NCI-H187 treated with DMSO at 0.1 percent for 48 hours (cell line): ENCODE results near the gene NEUROG1.

Experiments used
- DNase-seq: peaks from one replicate; lab custom pipeline; 2025; lab: John Stamatoyannopoulos, UW

NEUROG1 gene

DNA sequence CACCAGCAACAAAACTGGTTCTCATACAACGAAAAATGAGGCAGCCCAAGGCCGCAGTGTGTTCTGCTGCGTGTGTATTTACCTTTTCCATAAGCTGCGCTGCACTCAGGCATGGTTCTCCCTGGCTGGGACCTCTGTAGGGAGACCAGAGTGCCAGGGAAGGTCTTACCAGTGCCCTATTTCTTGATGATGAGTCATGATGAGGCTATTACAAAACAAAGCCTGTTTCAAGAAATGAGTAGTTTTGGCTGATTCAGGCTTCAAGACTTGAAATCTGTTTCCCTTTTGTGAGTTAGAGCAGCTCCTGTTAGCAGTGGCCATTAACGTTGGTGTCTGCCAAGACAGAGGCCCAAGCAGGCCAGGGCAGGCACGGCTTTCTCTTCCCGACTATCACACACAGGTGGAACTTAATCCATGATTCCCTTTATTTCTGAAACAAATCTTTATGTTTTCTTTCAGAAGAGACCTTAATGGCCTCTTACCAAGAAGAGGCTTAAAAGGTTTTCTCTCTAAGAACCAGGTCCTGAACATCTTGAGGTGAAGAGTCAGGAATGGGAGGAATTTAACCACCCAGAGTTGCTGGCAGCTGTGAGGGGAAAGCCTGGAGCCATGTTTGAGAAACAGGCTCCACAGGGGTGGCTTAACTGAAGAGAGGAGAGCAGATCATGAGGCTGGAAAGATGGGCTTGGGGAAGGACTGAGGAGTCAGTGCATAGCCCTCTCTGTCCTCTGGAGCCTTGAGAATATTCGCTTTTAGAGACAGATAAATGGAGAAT, 42.2 kb downstream of the NEUROG1 start:
- DNase-seq = no peak

DNA sequence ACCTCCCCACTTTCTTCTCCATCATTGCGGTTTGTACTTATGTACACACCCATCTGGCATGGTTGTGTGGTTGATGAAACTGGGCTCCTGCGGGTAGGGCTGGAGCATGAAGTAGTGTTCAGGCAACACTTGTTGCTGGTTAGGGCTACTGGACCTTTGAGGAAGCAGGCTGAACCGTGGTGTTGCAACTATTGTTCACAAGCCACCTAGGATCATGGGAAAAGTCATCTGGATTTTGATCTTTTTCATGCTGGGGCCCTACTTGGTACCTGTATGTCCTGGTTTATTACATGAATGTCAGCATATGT, 43.5 kb downstream of the NEUROG1 start:
- DNase-seq = no peak

DNA sequence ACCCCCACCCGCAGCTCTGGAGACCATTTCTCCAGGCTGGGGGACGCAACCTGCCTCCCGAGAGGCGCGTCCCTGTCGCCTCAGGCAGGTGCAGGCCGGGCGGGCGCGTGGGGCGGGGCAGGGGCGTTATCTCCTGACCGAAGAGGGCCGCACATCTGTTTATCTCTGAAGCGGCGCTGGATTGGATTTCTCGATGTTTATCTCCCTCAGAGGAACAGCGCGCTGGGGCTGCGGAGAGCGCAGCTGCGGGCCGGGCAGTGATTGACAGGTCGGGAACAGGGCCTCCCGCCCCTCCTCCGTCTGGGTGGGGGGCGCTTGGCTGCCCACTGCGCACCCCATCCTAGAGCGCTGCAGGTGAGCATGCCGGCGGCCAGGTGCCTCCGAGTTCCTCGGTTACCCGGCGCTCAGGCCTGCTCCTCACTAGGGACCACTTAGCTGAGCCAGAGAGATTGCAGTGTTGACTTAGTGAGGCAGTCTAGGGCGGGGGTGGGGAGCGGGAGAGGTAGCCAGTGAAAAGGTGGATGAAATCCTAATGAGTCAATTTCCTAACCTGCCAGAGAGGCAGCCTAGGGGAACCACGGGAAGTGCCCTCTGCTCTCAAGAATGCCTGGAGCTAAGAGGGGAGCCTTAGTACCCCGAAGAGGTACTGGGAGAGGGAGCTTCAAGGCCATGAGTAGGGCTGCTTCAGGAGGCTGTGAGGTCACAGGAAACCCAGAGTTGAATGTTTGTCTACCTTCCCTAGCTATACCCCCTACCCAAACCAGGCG, 44.0 kb downstream of the NEUROG1 start:
- peak; percentile 78 for DNase-seq

DNA sequence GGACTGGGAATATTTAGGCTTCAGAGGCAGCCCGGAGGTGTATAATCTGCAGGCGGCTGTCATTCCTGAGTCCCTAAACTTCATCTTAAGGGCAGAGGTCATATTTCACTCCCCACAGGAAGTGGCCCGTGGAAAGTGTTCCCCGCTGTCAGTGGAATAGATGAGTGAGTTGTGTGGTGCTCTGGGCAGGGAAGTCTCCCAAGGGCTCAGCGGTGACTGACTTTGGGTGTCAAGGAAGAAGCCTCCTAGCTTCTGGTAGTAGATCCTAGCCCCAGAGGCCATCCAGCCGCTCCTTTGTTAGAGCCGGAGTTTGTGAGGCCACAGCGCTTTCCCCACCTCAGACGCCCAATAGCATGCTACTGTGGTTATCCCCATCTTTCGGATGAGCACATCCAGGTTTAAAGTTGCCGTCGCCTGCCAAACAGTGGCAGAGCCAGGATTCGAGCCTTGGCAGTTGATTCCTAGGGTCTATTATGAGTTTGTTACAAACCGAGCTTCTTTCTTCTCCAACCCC, 44.7 kb downstream of the NEUROG1 start:
- DNase-seq = no peak

DNA sequence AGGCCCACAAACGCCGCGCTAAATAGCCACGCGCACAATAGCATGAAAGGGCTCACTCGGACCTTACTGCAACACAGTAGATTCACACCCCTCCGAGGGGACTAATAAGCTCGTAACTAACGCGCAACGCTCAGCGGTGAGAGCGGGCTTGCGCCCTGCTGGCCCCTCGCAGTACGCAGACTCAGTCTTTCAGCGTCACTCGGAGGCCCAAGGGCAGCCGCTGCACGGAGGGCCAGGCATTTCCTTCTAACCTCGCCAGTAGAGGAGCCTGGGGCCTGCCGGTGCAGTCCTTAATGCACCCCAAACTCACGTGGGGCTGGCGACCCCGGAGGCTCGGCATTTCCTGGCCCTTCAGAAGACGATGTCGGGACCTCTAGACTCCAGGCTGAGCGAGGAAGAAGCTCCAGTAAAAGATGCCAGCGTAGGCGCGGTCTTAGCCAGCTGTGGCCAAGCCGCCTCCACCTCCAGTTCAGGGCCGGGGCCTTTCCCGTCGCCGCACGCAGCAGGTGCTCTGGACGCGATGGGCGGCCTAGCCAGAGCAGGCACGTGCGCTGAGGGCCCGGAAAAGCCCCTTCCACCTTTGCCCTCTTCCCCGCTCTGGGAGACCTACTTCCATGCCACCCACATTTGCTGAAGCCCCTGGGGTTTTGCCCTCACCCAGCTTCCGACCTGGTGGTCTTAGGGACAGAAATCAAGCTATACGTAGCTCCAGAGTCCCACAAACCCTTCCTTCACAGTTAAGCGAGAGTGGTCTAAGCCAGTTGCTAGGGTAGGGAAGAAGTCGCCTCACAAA, 45.3 kb downstream of the NEUROG1 start:
- no peak for DNase-seq

DNA sequence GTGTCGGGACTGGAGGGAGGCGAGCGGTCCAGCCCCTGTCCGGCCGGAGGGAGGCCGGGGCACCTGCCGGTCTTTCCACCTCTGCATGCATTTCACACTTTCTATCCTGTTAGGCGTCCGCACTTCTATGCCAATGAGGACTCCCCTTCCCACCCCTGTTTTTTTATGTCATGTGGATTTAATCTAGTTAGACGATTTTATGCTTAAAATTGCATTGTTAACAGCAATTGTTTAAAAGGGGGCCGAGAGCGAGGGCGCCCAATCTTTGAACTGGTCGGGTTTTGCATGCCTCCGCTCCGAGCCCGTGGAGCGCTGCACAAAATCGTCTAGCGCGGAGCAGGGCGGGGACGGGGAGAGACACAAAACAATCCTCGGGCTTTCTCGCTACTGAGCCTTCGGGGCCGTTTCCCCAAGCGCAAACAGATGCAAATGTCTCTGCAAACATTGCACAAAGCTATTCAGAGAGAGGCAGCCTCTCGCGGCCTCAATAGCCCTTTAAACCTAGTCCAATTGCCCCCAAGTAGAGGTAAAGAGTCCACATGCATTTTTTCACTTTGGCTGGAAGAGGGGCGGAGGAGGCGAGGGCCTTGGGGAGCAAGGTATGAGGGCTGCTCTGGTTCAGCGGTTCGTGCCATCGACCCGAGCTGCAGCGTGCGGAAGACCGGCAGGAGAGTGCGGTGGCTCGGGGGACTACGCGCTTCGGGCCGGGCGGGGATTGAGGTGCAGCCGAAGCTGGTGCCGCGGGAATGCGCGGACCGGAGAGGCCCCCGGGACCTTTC, 46.1 kb downstream of the NEUROG1 start:
- DNase-seq = no peak

DNA sequence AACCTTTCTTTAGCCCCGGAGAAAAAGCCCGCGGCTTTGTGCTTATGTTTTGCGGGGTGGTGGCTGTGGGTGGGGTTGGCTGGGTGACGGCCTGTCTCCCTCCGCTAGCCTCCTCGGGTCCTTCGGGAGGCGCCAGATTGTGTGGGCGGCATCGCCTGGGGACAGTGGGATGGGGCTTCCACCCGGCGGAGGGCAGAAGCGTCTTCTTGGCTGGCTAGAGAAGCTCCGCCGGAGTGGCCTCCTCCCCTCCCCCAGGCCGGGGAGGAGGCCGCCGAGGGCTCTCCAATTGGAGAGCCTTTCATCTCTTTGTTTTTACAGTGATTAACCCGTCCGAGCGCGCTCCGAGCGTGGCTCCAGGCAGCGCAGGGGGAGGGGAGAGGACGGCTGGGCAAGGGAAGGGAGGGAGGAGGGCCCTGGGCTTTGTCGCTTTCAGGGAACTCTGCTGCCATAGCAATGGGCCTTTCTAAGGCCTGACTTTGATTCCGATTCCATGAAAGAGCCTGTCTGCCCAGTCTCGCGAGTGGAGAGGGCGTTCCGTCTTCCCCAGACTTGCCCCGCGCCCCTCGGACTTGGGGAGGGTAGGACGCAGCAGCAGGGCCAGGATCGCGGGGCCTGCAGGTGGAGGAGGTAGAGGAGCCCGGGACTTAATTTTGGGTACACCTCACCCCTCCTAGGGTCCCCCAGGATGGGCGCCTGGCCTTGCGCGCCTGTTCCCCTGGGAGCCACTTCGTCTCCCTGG, 46.9 kb downstream of the NEUROG1 start:
- peak; percentile 85 for DNase-seq

DNA sequence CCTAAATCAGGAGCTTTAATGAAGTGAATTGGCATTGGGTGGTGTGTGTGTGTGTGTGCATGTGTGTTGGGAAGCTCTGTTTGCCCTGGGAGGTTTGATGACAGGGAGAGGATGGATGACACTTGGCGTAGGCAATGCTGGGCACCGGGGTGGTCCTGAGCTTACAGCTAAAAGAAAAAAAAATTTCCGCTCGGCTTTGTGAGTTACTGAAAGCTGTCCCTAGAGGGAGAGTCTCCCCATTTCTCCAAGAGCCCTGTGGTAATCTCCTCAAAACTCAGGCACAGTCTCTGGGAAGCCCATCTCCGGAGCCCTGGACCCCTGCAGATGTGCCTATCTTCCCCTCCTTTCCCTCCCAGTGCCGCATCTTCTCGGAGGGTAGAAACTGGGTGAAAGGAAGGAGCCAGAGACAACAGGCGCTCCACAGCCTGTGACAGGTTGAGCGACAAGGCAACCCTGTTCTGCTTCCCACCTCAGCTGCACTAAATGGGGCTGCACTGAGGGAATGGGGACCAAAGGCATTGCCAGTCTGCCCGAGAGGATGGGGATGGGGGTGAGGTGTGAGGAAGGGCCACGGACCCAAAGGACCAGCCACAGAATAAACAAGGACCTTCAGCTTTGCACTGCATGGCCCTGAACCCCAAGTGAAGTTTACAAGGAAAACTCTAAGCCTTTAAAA, 47.8 kb downstream of the NEUROG1 start:
- no peak for DNase-seq

DNA sequence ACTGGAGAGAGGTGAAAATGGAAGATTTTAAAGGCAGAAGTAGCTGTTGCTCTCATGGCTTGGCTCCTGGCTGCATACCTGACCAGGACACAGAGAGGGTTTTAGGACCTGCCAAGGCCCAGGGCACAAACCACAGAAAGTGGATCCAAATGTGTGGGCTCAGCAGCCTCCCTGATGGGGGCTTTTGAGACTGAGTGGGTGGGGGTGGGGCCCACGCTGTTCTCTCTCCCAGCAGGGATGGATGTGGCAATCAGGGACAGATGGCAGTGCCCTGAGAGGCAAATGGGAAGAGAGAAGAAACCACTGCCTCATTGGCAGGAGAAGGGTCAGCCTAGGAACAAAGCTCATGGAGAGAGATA, 48.7 kb downstream of the NEUROG1 start:
- DNase-seq = no peak

DNA sequence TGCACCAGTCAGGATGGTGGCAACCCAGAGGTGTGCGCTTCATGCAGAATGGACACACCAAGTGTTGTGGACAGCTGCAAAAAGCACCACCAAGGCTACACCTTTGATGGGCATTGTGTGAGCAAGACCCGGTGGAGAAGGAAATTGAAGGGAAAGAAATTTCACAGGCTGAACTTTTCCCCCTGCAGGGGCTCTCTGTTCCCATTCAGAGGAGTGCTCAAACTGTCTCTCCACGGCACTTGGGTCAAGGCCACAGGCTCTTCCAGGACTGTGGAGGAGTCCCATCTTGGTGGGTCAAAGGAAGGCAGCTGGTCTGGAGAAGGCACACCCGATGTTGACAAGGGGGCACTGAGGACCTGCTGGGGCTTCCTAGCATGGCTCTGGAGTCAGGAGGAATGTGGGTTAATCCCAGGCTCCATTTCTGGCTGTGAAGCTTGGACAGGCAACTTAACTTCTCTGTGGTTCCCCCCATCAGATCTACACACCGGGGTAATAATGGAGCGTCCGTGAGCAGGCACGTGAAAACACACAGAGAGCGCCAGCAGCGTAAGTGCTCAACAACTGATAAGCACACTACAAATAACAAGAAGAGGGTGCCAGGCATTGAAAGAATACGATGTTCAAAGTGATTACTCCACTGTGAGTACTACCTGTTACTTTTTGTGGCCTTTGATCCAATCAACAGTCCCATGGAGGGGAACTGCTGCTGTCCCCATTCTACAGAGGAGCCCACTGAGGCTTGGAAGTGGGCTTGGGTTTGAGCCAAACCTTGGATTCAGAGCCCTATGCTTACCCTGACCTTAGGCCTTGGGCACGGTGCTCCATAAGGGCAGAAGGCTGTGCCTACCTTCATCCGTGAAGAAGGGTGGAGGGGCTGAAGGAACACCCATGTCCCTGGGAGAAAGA, 49.4 kb downstream of the NEUROG1 start:
- no peak for DNase-seq

DNA sequence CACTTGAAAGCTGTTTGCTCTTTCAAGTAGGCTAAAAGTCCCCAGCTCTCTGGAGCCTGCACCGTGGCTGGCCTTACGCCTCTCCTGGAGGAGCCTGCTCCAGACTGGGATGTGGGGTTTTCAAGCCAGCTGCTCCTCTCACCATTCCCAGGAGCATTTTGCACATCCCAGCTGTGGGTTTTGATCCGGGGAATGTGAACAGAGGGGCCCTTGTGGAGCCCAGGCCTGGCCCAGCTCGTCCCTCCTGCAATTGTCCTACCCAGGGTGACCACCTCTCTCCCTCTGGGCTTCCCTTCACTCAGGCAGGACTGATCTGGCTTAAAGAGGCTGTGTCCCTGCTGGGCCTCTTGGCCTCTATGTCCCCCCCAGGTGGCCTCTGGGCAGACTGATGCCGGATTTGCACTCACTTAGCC, 51.1 kb downstream of the NEUROG1 start:
- no peak for DNase-seq
